ENCODE data around the gene CAMKMT. TPM values are rescaled to one million over a fixed set of nuclear protein-coding genes. Genes with fewer than 3 reads are reported as not detected.

CAMKMT gene
- total RNA-seq, 1 experiment from 2014 or later = 17.4 TPM

GRCh38 chr2:44542520-44542919, 180.8 kb downstream of the CAMKMT start:
- Histone ChIP-seq H4K20me1 (ENCODE audit: control insufficient read depth, insufficient read depth, insufficient read length) (no peaks in the 10 kb centered on the region), H3K27me3 (ENCODE audit: insufficient read depth, low read length) (no peaks in the 10 kb centered on the region), H3K27ac (ENCODE audit: insufficient read length, low read depth, low read length) (no peak overlapping the region), H3K56ac (ENCODE audit: insufficient read length, low read depth, low read length) (no peak overlapping the region), H2BK20ac (ENCODE audit: low read depth, low read length, poor library complexity, severe bottlenecking) (no peak overlapping the region), H3K9ac (ENCODE audit: extremely low read depth, insufficient read length, low read length) (no peak overlapping the region), H3K4ac (ENCODE audit: low read depth, low read length) (no peak overlapping the region), H2BK15ac (ENCODE audit: low read depth, low read length) (no peak overlapping the region), H3K4me2 (ENCODE audit: insufficient read depth, insufficient read length, low read length) (no peak overlapping the region), H3K9me3 (ENCODE audit: control insufficient read depth, low read depth, low read length) (no peaks in the 10 kb centered on the region), H4K91ac (ENCODE audit: insufficient read length, low read depth, low read length) (no peak overlapping the region), H4K5ac (ENCODE audit: insufficient read length, low read depth, low read length) (no peak overlapping the region), H2AK5ac (ENCODE audit: insufficient read length, low read length) (no peak overlapping the region), H3K79me1 (ENCODE audit: insufficient read depth, low read depth, low read length, poor library complexity, severe bottlenecking) (no peaks in the 10 kb centered on the region), H4K8ac (replicated peaks; ENCODE audit: insufficient read length, low read depth, low read length) (no peak overlapping the region), H3K79me2 (ENCODE audit: insufficient read depth, low read length) (no peaks in the 10 kb centered on the region), H2BK12ac (ENCODE audit: insufficient read length, low read depth, low read length) (no peak overlapping the region), H3K18ac (ENCODE audit: insufficient read length, low read depth, low read length) (no peak overlapping the region), H3K4me1 (ENCODE audit: insufficient read depth, low read length) (peaks cover 7% of the 10 kb centered on the region; the same call in 1 of the 2 replicates), H2BK5ac (ENCODE audit: insufficient read length, low read length) (no peak overlapping the region), H3K23me2 (ENCODE audit: insufficient read length, low read depth, low read length, poor library complexity, severe bottlenecking) (no peaks in the 10 kb centered on the region), H2AFZ (ENCODE audit: low read length) (no peak overlapping the region), H3K14ac (ENCODE audit: insufficient read depth, low read length) (no peak overlapping the region), H2BK120ac (ENCODE audit: low read depth, low read length, poor library complexity, severe bottlenecking) (no peak overlapping the region), H3T11ph (ENCODE audit: low read length) (no peak overlapping the region), H3K23ac (ENCODE audit: insufficient read length, low read depth, low read length) (no peak overlapping the region)
- H3K27me3 Mint-ChIP-seq (ENCODE audit: low read depth) = no peaks in the 10 kb centered on the region
- H3K9me3 Mint-ChIP-seq = no peaks in the 10 kb centered on the region; a peak in 1 of 5 replicates
- no CpG with 5 or more reads among the region's 2 CpGs for WGBS (ENCODE audit: extremely low coverage, insufficient read length, low lambda C conversion rate)
- no peak for TF ChIP-seq CTCF (conservative IDR thresholded peaks at IDR 0.05)
- DNase-seq = no peak
- peak overlapping the region; percentile 54 to 96 (median 83); a peak in 6 of 7 replicates for H3K27ac Mint-ChIP-seq
- H3K4me3 Mint-ChIP-seq = no peak overlapping the region; a peak in 1 of 5 replicates
- H3K36me3 Mint-ChIP-seq (ENCODE audit: insufficient read depth in 1 of 3, low read depth in 3 of 3) = peaks cover 0 to 4% (median 0%) of the 10 kb centered on the region in 3 experiments; a peak in 1 of 7 replicates
- peaks cover 51% of the 10 kb centered on the region in 2 experiments for H3K4me1 Mint-ChIP-seq

Measured in H9 (cell line).